ENCODE data around the gene TTK.
"Not testable (repeated sequence)": the region's sequence is repeated elsewhere in the genome, so short reads cannot be mapped to it uniquely, and the experiment has no call there.

Gene TTK

GRCh38 chr6:80021591-80021990 is 17.1 kb downstream of the TTK start:
- DNase-seq = no peak

GRCh38 chr6:80022803-80023202 is 18.4 kb downstream of the TTK start:
- DNase-seq = peak; percentile 84

DNA sequence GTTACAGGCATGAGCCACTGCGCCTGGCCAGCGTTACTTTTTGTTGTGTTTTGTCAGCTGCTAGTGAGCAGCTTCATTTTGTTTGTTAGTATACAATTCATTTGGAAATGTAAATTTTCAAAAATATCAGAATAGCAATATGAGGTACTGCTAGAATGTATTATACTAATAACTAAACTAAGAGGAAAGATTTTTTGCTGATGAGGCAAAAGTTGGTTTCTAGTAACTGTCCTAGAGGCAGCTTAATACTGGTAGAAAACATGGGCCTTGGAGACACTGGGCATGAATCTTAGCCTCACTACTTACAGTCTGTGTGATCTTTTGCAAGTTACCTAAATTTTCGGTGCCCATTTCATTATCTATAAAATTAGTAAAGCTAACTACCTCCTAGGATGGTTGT is 24.1 kb downstream of the TTK start:
- DNase-seq = no peak

- no peak for DNase-seq
These were observed 25.0 kb downstream of the TTK start for GRCh38 chr6:80029470-80029869.

DNA sequence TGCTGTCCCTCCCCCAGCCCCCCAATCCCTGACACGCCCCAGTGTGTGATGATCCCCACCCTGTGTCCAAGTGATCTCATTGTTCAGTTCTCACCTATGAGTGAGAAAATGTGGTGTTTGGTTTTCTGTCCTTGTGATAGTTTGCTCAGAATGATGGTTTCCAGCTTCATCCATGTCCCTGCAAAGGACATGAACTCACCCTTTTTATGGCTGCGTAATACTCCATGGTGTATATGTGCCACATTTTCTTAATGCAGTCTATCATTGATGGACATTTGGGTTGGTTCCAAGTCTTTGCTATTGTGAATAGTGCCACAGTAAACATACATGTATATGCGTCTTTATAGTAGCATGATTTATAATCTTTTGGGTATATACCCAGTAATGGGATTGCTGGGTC is 43.8 kb downstream of the TTK start:
- not testable (repeated sequence) for DNase-seq

- no peak for DNase-seq
These were observed 56.3 kb downstream of the TTK start for GRCh38 chr6:80060774-80061173.

- not testable (repeated sequence) for DNase-seq
These were observed 63.7 kb downstream of the TTK start for GRCh38 chr6:80068146-80068545.

GRCh38 chr6:80070431-80070830 is 66.0 kb downstream of the TTK start:
- DNase-seq = not testable (repeated sequence)

GRCh38 chr6:80077067-80077466 is 72.6 kb downstream of the TTK start:
- no peak for DNase-seq

GRCh38 chr6:80088637-80089036 is 84.2 kb downstream of the TTK start:
- DNase-seq = no peak

DNA sequence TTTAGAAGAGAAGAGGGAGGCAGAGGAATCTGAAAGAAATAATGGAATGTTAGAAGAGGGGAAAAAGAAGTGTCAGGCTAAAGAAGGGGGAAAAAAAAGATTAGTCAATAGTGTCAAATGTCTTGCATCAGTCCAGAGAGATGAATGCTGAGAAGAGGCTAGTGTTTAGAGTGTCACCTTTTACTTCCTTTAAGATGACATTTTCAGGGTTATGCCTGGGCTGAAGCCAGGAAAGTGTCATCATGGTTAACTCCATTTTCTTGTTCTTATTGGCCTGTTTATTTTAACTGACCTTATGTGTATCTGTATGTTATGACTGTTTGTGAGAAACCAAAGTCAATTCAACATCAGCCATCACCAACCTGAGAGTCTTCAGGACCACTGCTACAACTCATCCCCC is 87.1 kb downstream of the TTK start:
- DNase-seq = no peak
